ENCODE measurements around the gene SIL1.

The SIL1 gene

DNA sequence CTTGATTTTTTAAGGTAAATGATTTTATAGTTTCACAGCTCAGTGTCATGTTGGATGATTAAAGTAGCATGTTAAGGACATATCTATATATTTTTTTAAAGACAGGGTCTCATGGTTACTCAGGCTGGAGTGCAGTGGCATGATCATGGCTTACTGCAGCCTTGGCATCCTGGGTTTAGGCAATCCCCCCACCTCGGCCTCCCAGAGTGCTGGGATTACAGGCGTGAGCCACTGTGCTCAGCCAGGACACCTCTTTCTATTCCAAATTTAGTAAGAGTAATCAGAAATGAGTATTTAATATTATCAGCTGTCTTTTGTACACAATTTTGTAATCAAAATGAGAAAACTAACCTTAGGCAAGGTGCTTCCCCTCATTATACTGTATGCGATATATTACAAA, 284.4 kb downstream of the SIL1 start:
- DNase-seq, result no peak
- Histone ChIP-seq H4K8ac (ENCODE audit: low read length) (no peak overlapping the region), H3K79me1 (replicated peaks; ENCODE audit: low read length, poor library complexity, severe bottlenecking) (peaks cover 34% of the 10 kb centered on the region), H2AFZ (ENCODE audit: low read depth, low read length) (no peak overlapping the region), H3K9me3 (ENCODE audit: control insufficient read depth, low read length) (no peaks in the 10 kb centered on the region), H4K91ac (ENCODE audit: low read length) (no peak overlapping the region), H3K36me3 (ENCODE audit: control insufficient read depth in 1 of 2, insufficient read depth in 2 of 2, low read depth in 1 of 2, low read length in 2 of 2) (peaks cover 15 to 63% of the 10 kb centered on the region in 2 experiments), H3K4ac (ENCODE audit: low read depth in 1 of 2, low read length in 2 of 2) (no peak overlapping the region), H2AK5ac (ENCODE audit: low read length, severe bottlenecking) (no peak overlapping the region), H2BK120ac (ENCODE audit: low read depth, low read length) (no peak overlapping the region), H2BK15ac (ENCODE audit: low read depth, poor library complexity, severe bottlenecking) (no peak overlapping the region), H3K4me3 (ENCODE audit: insufficient read depth in 1 of 2, low read depth in 1 of 2, low read length in 2 of 2) (no peak overlapping the region), H3K27ac (ENCODE audit: low read length, poor library complexity, severe bottlenecking) (no peak overlapping the region), H3K27me3 (ENCODE audit: control insufficient read depth in 1 of 2, insufficient read depth in 1 of 2, low read length in 2 of 2) (no peaks in the 10 kb centered on the region), H2BK5ac (ENCODE audit: low read depth, low read length, poor library complexity, severe bottlenecking) (no peak overlapping the region), H2BK12ac (ENCODE audit: low read length in 2 of 2) (no peak overlapping the region), H3K23ac (ENCODE audit: low read length in 2 of 2) (no peak overlapping the region), H3K9ac (ENCODE audit: low read length) (no peak overlapping the region), H3K4me1 (ENCODE audit: control insufficient read depth, insufficient read depth, low read depth, low read length) (peaks cover 4% of the 10 kb centered on the region), H3K18ac (ENCODE audit: low read depth in 1 of 2, low read length in 2 of 2) (no peak overlapping the region), H3K14ac (ENCODE audit: low read length in 2 of 2) (no peak overlapping the region), H3K4me2 (ENCODE audit: low read length, poor library complexity, severe bottlenecking) (no peak overlapping the region)
- WGBS, result 100% methylated on average over 2 of the region's 3 CpGs

DNA sequence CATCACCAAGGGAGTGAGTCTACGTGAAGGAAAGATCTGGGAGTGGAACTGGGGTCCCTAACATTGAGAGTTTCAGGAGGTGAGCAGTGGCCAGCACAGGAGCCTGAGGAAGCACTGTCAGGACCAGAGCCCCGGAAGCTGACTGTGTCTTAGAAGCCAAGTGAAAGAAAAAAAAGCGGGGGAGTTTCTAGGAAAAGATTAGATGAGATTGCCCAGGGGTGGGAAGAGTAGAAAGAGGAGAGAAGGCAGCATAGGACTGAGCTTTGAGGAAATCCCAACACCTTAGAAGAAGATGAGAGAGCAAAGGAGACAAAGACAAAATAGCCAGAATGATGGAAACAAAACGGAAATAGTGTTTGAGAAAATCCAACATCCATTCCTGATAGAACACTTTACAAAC, 286.1 kb downstream of the SIL1 start:
- H3K23ac ChIP-seq (ENCODE audit: low read length in 2 of 2), result no peak overlapping the region
- no peak overlapping the region for H3K4ac ChIP-seq (ENCODE audit: low read depth in 1 of 2, low read length in 2 of 2)
- peaks cover 35% of the 10 kb centered on the region for H3K79me1 ChIP-seq (replicated peaks; ENCODE audit: low read length, poor library complexity, severe bottlenecking)
- no peak overlapping the region for H2BK15ac ChIP-seq (ENCODE audit: low read depth, poor library complexity, severe bottlenecking)
- no peak overlapping the region for H2BK12ac ChIP-seq (ENCODE audit: low read length in 2 of 2)
- WGBS, result 92% methylated on average over 3 of the region's 4 CpGs
- H3K27ac ChIP-seq (ENCODE audit: low read length, poor library complexity, severe bottlenecking), result no peak overlapping the region
- DNase-seq, result no peak
- no peak overlapping the region for H2AFZ ChIP-seq (ENCODE audit: low read depth, low read length)
- peaks cover 6% of the 10 kb centered on the region for H3K4me1 ChIP-seq (ENCODE audit: control insufficient read depth, insufficient read depth, low read depth, low read length)
- peaks cover 15 to 62% of the 10 kb centered on the region in 2 experiments for H3K36me3 ChIP-seq (ENCODE audit: control insufficient read depth in 1 of 2, insufficient read depth in 2 of 2, low read depth in 1 of 2, low read length in 2 of 2)
- no peak overlapping the region for H3K18ac ChIP-seq (ENCODE audit: low read depth in 1 of 2, low read length in 2 of 2)
- no peak overlapping the region for H2AK5ac ChIP-seq (ENCODE audit: low read length, severe bottlenecking)
- no peak overlapping the region for H3K4me2 ChIP-seq (ENCODE audit: low read length, poor library complexity, severe bottlenecking)
- no peak overlapping the region for H3K9ac ChIP-seq (ENCODE audit: low read length)
- no peak overlapping the region for H4K8ac ChIP-seq (ENCODE audit: low read length)
- no peaks in the 10 kb centered on the region for H3K27me3 ChIP-seq (ENCODE audit: control insufficient read depth in 1 of 2, insufficient read depth in 1 of 2, low read length in 2 of 2)
- no peak overlapping the region for H3K4me3 ChIP-seq (ENCODE audit: insufficient read depth in 1 of 2, low read depth in 1 of 2, low read length in 2 of 2)
- no peak overlapping the region for H2BK120ac ChIP-seq (ENCODE audit: low read depth, low read length)
- H3K9me3 ChIP-seq (ENCODE audit: control insufficient read depth, low read length), result no peaks in the 10 kb centered on the region
- no peak overlapping the region for H2BK5ac ChIP-seq (ENCODE audit: low read depth, low read length, poor library complexity, severe bottlenecking)
- H3K14ac ChIP-seq (ENCODE audit: low read length in 2 of 2), result no peak overlapping the region
- H4K91ac ChIP-seq (ENCODE audit: low read length), result no peak overlapping the region

DNA sequence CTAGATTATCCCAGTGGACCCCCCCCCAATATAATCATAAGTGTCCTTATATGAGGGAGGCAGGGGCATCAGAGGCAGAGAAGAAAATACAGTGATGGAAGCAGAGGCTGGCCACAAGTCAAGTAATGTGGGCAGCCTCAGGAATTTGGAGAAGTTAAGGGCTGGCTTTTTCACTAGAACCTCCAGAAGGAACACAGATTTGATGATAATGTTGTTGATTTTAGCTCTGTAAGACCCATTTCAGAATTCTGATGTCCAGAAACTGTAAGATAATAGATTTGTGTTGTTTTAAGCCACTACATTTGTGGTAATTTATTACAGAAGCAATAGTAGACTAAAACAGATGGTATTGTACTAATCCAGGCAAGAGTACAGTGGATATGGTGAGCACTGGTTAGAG, 286.7 kb downstream of the SIL1 start:
- Histone ChIP-seq H3K79me1 (replicated peaks; ENCODE audit: low read length, poor library complexity, severe bottlenecking) (peaks cover 38% of the 10 kb centered on the region), H3K36me3 (ENCODE audit: control insufficient read depth in 1 of 2, insufficient read depth in 2 of 2, low read depth in 1 of 2, low read length in 2 of 2) (peaks cover 15 to 66% of the 10 kb centered on the region in 2 experiments), H2BK5ac (ENCODE audit: low read depth, low read length, poor library complexity, severe bottlenecking) (no peak overlapping the region), H3K27me3 (ENCODE audit: control insufficient read depth in 1 of 2, insufficient read depth in 1 of 2, low read length in 2 of 2) (no peaks in the 10 kb centered on the region), H2AK5ac (ENCODE audit: low read length, severe bottlenecking) (no peak overlapping the region), H3K23ac (ENCODE audit: low read length in 2 of 2) (no peak overlapping the region), H2AFZ (ENCODE audit: low read depth, low read length) (no peak overlapping the region), H4K8ac (ENCODE audit: low read length) (no peak overlapping the region), H3K4me3 (ENCODE audit: insufficient read depth in 1 of 2, low read depth in 1 of 2, low read length in 2 of 2) (no peak overlapping the region), H3K27ac (ENCODE audit: low read length, poor library complexity, severe bottlenecking) (no peak overlapping the region), H3K9me3 (ENCODE audit: control insufficient read depth, low read length) (no peaks in the 10 kb centered on the region), H2BK15ac (ENCODE audit: low read depth, poor library complexity, severe bottlenecking) (no peak overlapping the region), H3K4ac (ENCODE audit: low read depth in 1 of 2, low read length in 2 of 2) (no peak overlapping the region), H3K4me2 (ENCODE audit: low read length, poor library complexity, severe bottlenecking) (no peak overlapping the region), H2BK120ac (ENCODE audit: low read depth, low read length) (no peak overlapping the region), H4K91ac (ENCODE audit: low read length) (no peak overlapping the region), H3K14ac (ENCODE audit: low read length in 2 of 2) (no peak overlapping the region), H3K4me1 (ENCODE audit: control insufficient read depth, insufficient read depth, low read depth, low read length) (peaks cover 6% of the 10 kb centered on the region), H2BK12ac (ENCODE audit: low read length in 2 of 2) (no peak overlapping the region), H3K9ac (ENCODE audit: low read length) (no peak overlapping the region), H3K18ac (ENCODE audit: low read depth in 1 of 2, low read length in 2 of 2) (no peak overlapping the region)
- peak; percentile 37 for DNase-seq

DNA sequence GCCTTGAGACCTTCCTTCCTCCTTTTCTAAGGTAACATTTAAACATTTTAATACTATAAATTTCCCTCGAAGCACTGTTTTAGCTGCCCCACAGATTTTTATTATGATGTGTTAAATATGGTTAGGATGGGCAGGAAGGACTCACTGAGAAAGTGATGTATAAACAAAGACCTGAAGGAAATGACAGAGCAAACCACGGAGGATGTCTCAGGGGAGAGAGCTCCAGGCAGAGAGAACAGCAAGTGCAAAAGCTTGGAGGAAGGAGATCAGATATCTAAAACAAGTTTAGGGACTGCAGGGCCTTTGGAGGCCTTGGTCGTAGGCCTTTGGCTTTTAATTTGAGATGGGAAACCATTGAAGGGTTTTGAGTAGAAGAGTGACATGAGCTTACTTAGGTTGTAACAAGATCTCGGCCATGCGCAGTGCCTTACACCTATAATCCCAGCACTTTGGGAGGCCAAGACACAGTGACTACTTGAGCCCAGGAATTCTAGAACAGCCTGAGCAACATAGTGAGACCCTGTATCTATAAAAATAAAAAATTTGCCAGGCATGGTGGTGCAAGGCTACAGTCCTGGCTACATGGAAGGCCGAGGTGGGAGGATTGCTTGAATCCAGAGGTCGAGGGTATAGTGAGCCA, 287.5 kb downstream of the SIL1 start:
- no peak overlapping the region for H3K27ac ChIP-seq (ENCODE audit: low read length, poor library complexity, severe bottlenecking)

More for the DNA sequence above, 287.5 kb downstream of the SIL1 start:
- no peak for DNase-seq
- Histone ChIP-seq H2AK5ac (ENCODE audit: low read length, severe bottlenecking) (no peak overlapping the region), H3K4me1 (ENCODE audit: control insufficient read depth, insufficient read depth, low read depth, low read length) (peaks cover 6% of the 10 kb centered on the region), H3K27me3 (ENCODE audit: control insufficient read depth in 1 of 2, insufficient read depth in 1 of 2, low read length in 2 of 2) (no peaks in the 10 kb centered on the region), H3K4me2 (ENCODE audit: low read length, poor library complexity, severe bottlenecking) (no peak overlapping the region), H3K23ac (ENCODE audit: low read length in 2 of 2) (no peak overlapping the region), H3K36me3 (ENCODE audit: control insufficient read depth in 1 of 2, insufficient read depth in 2 of 2, low read depth in 1 of 2, low read length in 2 of 2) (peaks cover 13 to 74% of the 10 kb centered on the region in 2 experiments), H2BK15ac (ENCODE audit: low read depth, poor library complexity, severe bottlenecking) (no peak overlapping the region), H2BK12ac (ENCODE audit: low read length in 2 of 2) (no peak overlapping the region), H3K4me3 (ENCODE audit: insufficient read depth in 1 of 2, low read depth in 1 of 2, low read length in 2 of 2) (no peak overlapping the region), H4K91ac (ENCODE audit: low read length) (no peak overlapping the region), H3K14ac (ENCODE audit: low read length in 2 of 2) (no peak overlapping the region), H3K4ac (ENCODE audit: low read depth in 1 of 2, low read length in 2 of 2) (no peak overlapping the region), H2BK120ac (ENCODE audit: low read depth, low read length) (no peak overlapping the region), H4K8ac (ENCODE audit: low read length) (no peak overlapping the region), H3K9ac (ENCODE audit: low read length) (no peak overlapping the region), H2AFZ (ENCODE audit: low read depth, low read length) (no peak overlapping the region), H3K9me3 (ENCODE audit: control insufficient read depth, low read length) (no peaks in the 10 kb centered on the region), H2BK5ac (ENCODE audit: low read depth, low read length, poor library complexity, severe bottlenecking) (no peak overlapping the region), H3K18ac (ENCODE audit: low read depth in 1 of 2, low read length in 2 of 2) (no peak overlapping the region), H3K79me1 (replicated peaks; ENCODE audit: low read length, poor library complexity, severe bottlenecking) (peaks cover 36% of the 10 kb centered on the region)
- 73% methylated on average over 6 of the region's 7 CpGs for WGBS

Measured in mesenchymal stem cell (in vitro differentiated cells and primary cell).